Stimulated activated CD4-positive, alpha-beta T cell treated with anti-CD3 and anti-CD28 coated beads, Interleukin-1b, Interleukin-23, amount 100 ng/mL, for 48 hours (primary cell): ENCODE results near the gene TJP1.
"Not testable (repeated sequence)": the region's sequence is repeated elsewhere in the genome, so short reads cannot be mapped to it uniquely, and the experiment has no call there.

Experiments
- DNase-seq: peaks from one replicate; pipeline ENCODE4 v3.0.0-alpha.2; 2020

Gene TJP1

GRCh38 chr15:29680465-29681165 is 141.7 kb downstream of the TJP1 start:
- no peak for DNase-seq

- no peak for DNase-seq
These were observed 143.7 kb downstream of the TJP1 start for GRCh38 chr15:29678504-29679034.

- DNase-seq = no peak
These were observed 144.3 kb downstream of the TJP1 start for GRCh38 chr15:29677871-29678461.

GRCh38 chr15:29677455-29677854 is 144.8 kb downstream of the TJP1 start:
- no peak for DNase-seq

- DNase-seq = no peak
These were observed 145.3 kb downstream of the TJP1 start for GRCh38 chr15:29676961-29677402.

- DNase-seq = not testable (repeated sequence)
These were observed 145.8 kb downstream of the TJP1 start for GRCh38 chr15:29676374-29676960.

GRCh38 chr15:29675791-29676301 is 146.4 kb downstream of the TJP1 start:
- DNase-seq = no peak

GRCh38 chr15:29674661-29675533 is 147.4 kb downstream of the TJP1 start:
- no peak for DNase-seq

- no peak for DNase-seq
These were observed 149.1 kb downstream of the TJP1 start for GRCh38 chr15:29672923-29673809.

GRCh38 chr15:29672446-29672845 is 149.8 kb downstream of the TJP1 start:
- no peak for DNase-seq

GRCh38 chr15:29672046-29672445 is 150.2 kb downstream of the TJP1 start:
- not testable (repeated sequence) for DNase-seq

- no peak for DNase-seq
These were observed 151.0 kb downstream of the TJP1 start for GRCh38 chr15:29670998-29671981.

- DNase-seq = no peak
These were observed 152.0 kb downstream of the TJP1 start for GRCh38 chr15:29670266-29670665.

GRCh38 chr15:29669823-29670222 is 152.4 kb downstream of the TJP1 start:
- DNase-seq = no peak

- DNase-seq = peak; percentile 57
These were observed 154.1 kb downstream of the TJP1 start for GRCh38 chr15:29668120-29668602.

- DNase-seq = no peak
These were observed 156.0 kb downstream of the TJP1 start for GRCh38 chr15:29666241-29666640.

- DNase-seq = no peak
These were observed 156.7 kb downstream of the TJP1 start for GRCh38 chr15:29665444-29666003.

- DNase-seq = no peak
These were observed 157.9 kb downstream of the TJP1 start for GRCh38 chr15:29664406-29664805.

GRCh38 chr15:29657476-29657817 is 164.8 kb downstream of the TJP1 start:
- DNase-seq = not testable (repeated sequence)
